HG03442 (cell line): ENCODE data around the gene NUDT19.
"Not testable (repeated sequence)": the region's sequence is repeated elsewhere in the genome, so short reads cannot be mapped to it uniquely, and the experiment has no call there.

Experiments used
- ATAC-seq: cut with Tn5 transposase; IDR thresholded peaks from one replicate; pipeline ENCODE4 v1.9.1; 2021; ENCODE audit warnings: mild to moderate bottlenecking, moderate library complexity; ENCODE audit not compliant: unreplicated experiment

NUDT19 gene

GRCh38 chr19:32708457-32708856, 16.8 kb downstream of the NUDT19 start:
- no peak for ATAC-seq

GRCh38 chr19:32709032-32709431, 17.4 kb downstream of the NUDT19 start:
- ATAC-seq, result no peak

GRCh38 chr19:32711747-32712146, 20.1 kb downstream of the NUDT19 start:
- ATAC-seq, result no peak

- ATAC-seq, result not testable (repeated sequence)
Observed at GRCh38 chr19:32716203-32716602, 24.6 kb downstream of the NUDT19 start.

GRCh38 chr19:32717496-32717895, 25.9 kb downstream of the NUDT19 start:
- ATAC-seq, result no peak

GRCh38 chr19:32718286-32718685, 26.7 kb downstream of the NUDT19 start:
- no peak for ATAC-seq

- no peak for ATAC-seq
Observed at GRCh38 chr19:32719611-32720059, 28.0 kb downstream of the NUDT19 start, which contains the start of gene TDRD12. TSS of gene TDRD12 (plus strand) at chr19:32719767. CDS start at chr19:32720073, 306 bp downstream.

DNA sequence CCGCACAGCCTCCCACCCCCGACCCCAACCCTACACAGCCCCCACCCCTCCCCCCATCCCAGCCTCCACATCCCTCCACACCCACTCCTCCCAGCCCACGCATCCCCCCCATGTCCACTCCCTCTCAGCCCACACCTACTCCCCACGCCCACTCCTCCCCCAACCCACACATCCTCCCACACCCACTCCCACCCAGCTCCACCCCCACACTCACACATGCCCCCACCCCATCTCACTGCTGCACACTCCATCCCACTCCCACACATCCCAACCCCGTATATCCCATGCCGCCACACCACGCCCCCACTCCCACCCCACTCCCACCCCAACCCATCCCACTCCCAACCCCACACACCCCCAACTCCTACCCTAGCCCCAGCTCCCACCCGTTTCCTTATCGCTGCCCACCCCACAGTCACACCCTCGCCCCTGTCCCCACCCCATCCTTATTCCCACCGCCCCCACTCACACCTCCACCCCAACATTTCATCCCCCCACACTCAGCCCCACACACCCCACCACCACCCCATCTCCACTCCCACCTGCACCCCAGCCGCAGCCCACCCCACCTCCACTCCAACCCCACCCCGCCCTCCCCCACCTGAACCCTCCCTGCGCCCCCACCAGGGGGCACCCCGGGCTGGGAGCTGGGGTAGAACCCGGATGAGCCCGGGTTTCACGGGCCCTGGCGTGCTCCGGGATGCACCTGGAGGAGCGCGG, 28.8 kb downstream of the NUDT19 start:
- ATAC-seq, result no peak

DNA sequence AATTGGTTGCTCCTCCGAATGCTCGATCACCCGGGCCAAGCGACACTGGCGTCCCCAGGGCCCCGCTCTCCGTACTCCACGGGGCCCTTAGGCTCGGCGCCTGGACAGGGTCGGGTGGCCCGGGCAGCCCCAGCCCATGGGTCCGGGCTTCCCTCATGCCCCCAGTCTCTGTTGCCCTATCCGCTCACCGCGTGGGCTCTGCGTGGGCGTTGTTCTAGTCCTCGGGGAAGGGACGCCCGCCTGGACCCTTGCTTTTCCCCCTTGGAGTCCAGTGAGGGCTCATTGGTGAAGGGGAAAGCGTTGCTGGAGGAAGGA, 29.3 kb downstream of the NUDT19 start:
- ATAC-seq, result no peak

GRCh38 chr19:32735936-32736335, 44.3 kb downstream of the NUDT19 start:
- no peak for ATAC-seq

- no peak for ATAC-seq
Observed at GRCh38 chr19:32743021-32743420, 51.4 kb downstream of the NUDT19 start.

GRCh38 chr19:32743447-32743846, 51.8 kb downstream of the NUDT19 start:
- no peak for ATAC-seq

DNA sequence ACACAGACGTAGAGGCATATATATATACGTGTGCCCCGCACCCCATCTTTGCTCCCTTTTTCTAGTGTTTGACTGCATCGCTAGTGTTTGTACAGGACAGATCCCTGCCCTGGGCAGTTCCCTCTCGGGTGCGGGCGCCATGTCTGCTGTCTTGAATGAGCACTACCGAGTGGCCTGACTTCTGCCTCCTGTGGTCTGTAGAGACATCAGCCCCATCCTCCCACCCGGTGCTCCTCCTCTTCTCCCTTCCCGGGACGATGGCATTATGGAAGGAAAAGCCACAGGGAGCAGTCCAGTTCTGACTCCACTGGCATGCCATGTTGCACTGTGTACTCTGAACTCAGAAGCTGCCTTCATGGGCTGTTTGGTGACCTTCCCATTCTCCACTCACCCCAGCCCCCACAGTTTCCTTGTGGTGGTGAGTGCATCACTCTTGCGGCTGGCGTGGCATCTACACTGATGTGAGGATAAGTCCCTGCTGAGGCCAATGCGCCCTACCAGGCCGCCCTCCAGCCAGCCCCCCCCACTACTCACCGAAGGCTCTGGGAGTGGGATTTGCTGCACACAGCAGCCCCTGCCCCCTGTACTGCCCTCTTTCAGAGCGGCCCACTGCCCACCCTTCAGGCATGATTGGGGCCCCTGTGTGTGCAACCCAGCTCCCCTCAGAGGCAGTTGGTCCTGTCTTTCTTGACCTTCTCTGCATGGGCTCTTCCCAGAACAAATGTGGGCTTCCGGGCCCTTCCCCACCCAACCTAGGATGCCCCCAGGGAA, 53.1 kb downstream of the NUDT19 start:
- no peak for ATAC-seq

GRCh38 chr19:32745594-32746251, 54.1 kb downstream of the NUDT19 start:
- not testable (repeated sequence) for ATAC-seq

DNA sequence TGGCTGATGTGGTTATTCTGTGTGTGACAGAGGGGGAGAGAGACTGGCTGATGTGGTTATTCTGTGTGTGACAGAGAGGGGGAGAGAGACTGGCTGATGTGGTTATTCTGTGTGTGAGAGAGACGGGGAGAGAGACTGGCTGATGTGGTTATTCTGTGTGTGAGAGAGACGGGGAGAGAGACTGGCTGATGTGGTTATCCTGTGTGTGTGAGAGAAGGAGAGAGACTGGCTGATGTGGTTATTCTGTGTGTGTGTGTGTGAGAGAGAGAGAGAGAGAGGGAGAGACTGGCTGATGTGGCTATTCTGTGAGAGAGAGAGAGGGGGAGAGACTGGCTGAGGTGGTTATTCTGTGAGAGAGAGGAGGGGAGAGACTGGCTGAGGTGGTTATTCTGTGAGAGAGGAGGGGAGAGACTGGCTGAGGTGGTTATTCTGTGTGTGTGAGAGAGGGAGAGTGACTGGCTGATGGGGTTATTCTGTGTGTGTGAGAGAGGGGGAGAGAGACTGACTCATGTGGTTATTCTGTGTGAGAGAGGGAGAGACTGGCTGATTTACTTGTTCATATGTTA, 55.1 kb downstream of the NUDT19 start:
- peak; percentile 45 for ATAC-seq

DNA sequence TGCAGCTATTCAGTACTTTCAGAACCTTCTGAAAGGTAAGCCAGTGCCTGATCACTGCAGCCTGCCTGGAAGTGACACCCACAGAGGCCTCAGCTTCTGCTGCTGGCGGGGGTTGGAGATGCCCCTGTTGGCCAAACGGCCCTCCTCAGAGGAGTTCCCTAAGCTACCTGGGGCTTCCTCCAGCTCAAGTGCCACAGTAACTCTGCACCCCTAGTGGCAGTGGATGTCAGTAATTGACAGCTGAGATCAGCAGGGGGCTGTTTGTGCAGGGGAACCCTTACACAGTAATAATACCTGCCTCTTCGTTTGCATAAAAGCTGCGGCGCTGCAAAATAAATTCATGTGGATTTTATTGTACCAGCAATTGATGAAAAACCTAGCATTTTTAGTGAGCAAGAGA, 56.9 kb downstream of the NUDT19 start:
- ATAC-seq, result peak; percentile 52

DNA sequence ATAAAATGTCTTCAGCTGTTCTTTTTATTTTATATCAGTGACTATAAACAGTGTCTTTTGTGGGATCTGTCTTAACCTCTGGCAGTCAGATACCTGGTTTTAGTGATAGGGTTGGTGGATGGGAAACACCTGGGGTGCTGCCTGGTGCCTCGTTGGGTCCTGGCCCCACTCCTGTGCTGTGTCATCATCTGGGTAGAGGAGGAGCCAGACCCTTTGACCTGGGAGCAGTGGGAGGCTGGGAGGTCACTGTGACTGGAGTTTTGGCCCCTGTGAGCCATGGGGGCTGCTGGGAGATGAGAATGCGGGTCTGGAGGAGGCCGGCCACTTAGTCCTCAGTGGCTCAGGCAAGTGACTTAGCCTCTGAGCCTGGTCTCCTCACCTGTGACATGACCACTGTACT, 57.3 kb downstream of the NUDT19 start:
- ATAC-seq, result no peak

- no peak for ATAC-seq
Observed at GRCh38 chr19:32749361-32749760, 57.7 kb downstream of the NUDT19 start.

DNA sequence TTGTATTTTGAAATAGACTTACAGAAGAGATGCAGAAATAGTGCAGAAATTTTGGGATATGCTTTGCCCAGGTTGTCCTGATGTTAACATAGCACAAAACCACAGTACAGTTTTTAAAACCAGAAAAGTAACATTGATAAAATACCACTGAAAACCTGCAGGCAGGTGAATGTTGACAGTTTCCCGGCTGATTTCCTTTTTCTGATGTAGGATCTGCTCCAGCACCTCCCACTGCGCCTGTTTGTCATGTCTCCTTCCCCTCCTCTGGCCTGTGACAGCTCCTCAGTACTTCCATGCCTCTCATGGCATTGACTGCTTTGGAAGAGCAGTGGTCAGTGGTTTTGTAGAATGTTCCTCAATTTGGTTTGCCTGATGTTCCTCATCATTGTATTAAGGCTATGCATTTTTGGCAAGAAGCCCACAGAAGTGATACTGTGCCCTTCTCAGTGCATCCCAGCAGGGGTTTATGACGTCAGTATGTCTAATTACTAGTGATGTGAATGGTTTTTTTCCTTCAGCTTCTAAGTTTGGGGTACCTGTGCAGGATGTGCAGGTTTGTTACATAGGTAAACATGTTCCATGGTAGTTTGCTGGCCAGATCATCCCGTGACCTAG, 58.9 kb downstream of the NUDT19 start:
- ATAC-seq, result no peak

DNA sequence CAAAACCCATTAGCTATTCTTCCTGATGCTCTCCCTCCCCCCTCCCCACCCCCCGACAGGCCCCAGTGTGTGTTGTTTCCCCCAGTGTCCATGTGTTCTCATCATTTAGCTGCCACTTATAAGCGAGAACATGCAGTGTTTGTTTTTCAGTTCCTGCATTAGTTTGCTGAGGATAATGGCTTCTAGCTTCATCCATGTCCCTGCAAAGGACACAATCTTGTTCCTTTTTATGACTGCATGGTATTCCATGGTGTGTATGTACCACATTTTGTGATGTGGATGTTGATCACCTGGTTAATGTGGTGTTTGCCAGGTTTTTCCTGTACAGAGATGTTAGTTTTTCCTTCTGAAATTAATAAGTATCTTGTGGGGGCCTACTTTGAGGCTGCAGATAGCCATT, 59.4 kb downstream of the NUDT19 start:
- no peak for ATAC-seq

GRCh38 chr19:32757189-32757588, 65.6 kb downstream of the NUDT19 start:
- ATAC-seq, result no peak
